Epithelial cell of proximal tubule (primary cell): ENCODE measurements around the gene PODXL. TPM values are rescaled to one million over a fixed set of nuclear protein-coding genes. Genes with fewer than 3 reads are reported as not detected.

Experiments used
- DNase-seq: peaks from one replicate; pipeline ENCODE4 v3.0.0-alpha.2; 2011; ENCODE audit warnings: low read depth
- H3K4me3 ChIP-seq: 2 replicates; pipeline ENCODE4 v1.5.1; 2011; ENCODE audit warnings: low read depth, mild to moderate bottlenecking, low read length
- total RNA-seq: library from RNA; depleted of rRNA; stranded (reverse); fragments of >200 nt; gene quantifications from 2 replicates; pipeline ENCODE4 v1.2.3, GENCODE V29; 2015
- TF ChIP-seq, protein P1 (sequence below): conservative IDR thresholded peaks from 2 replicates; pipeline ENCODE4 v1.5.1; 2012; ENCODE audit warnings: low read depth, mild to moderate bottlenecking, low read length

PODXL gene
- total RNA-seq, 1 donor from 2014 or later, result 26.3 TPM

DNA sequence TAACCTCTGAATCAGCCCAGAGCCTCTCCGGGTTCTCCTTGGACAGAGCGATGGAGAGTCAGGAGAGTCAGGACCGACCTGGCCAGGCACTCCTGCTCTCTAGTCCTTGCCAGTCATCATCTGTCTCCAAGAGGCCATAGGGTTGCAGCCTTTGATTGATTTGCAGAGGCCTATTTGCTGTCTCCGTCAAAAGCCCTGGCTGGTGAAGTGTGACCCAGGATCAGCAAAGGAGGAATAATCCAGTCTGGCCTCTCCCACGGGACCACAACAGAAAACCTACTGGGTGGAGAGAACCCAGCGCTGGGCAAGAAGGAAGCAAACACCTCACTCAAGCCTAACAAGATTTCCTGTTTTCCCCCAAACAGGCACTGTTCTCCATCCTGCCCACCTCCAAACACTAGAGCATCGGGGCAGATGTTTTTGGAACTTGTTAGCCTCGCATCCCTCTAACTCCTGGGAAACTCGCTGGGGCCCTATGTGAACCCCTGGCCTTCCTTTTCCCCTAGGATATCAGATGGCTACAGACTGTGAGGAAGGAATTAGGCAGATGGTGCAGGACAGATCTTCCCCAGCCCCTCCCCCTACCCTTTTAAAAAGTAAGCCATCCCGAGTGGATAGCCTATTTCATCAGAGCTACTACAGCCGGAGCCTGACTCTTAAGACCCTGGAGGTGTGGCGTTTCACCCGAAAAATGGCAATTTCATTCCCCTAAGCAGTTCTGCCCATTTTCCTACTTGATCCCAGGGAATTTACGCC is 54.3 kb downstream of the PODXL start:
- H3K4me3 ChIP-seq, result no peak overlapping the region
- no peak for DNase-seq
- TF ChIP-seq, protein P1, sequence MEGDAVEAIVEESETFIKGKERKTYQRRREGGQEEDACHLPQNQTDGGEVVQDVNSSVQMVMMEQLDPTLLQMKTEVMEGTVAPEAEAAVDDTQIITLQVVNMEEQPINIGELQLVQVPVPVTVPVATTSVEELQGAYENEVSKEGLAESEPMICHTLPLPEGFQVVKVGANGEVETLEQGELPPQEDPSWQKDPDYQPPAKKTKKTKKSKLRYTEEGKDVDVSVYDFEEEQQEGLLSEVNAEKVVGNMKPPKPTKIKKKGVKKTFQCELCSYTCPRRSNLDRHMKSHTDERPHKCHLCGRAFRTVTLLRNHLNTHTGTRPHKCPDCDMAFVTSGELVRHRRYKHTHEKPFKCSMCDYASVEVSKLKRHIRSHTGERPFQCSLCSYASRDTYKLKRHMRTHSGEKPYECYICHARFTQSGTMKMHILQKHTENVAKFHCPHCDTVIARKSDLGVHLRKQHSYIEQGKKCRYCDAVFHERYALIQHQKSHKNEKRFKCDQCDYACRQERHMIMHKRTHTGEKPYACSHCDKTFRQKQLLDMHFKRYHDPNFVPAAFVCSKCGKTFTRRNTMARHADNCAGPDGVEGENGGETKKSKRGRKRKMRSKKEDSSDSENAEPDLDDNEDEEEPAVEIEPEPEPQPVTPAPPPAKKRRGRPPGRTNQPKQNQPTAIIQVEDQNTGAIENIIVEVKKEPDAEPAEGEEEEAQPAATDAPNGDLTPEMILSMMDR, result no peak

DNA sequence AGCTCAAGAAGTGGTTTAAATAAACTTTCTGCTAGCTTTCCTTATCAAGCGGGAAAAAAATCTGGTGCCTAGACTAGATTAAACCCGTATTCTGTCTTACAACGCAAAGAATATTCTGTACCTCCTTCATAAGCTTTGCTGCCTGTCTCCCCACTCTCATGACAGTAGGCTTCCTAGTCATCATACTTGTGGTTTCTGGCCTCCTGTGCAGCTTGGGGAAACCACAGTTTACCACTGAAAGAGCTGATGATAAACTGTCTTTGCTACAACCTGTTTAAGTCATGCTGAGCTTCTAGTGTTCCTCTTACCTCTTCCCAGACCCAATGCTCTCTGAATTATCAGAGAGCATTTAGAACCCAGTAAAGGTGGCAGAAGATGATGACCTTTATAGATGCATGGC is 55.0 kb downstream of the PODXL start:
- TF ChIP-seq, protein P1, result no peak
- no peak for DNase-seq

DNA sequence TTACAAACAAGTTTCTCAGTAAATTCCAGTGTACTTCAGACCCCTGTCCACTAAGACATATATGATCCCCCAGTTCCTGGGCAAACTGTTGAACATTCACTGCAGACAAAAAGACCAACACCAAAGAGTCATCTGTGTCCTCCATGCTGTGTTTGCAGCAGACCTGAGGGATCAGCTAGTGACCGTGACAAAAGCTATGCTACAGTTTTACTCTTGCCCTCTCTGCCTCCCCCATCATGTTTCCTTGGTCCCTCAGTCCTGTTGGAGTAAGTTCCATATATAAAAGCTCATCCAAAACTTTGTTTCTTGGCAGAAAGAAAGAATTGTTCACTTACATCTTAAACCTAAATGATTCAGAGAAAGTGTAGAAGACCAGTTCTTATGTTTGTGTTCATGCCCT is 56.1 kb downstream of the PODXL start:
- DNase-seq, result no peak
- no peak overlapping the region for H3K4me3 ChIP-seq

More for the DNA sequence above, 55.0 kb downstream of the PODXL start:
- no peak overlapping the region for H3K4me3 ChIP-seq

GRCh38 chr7:131499801-131500200 is 56.6 kb downstream of the PODXL start:
- H3K4me3 ChIP-seq, result no peak overlapping the region
- TF ChIP-seq, protein P1, result no peak

More for the DNA sequence above, 56.1 kb downstream of the PODXL start:
- TF ChIP-seq, protein P1, result no peak

DNA sequence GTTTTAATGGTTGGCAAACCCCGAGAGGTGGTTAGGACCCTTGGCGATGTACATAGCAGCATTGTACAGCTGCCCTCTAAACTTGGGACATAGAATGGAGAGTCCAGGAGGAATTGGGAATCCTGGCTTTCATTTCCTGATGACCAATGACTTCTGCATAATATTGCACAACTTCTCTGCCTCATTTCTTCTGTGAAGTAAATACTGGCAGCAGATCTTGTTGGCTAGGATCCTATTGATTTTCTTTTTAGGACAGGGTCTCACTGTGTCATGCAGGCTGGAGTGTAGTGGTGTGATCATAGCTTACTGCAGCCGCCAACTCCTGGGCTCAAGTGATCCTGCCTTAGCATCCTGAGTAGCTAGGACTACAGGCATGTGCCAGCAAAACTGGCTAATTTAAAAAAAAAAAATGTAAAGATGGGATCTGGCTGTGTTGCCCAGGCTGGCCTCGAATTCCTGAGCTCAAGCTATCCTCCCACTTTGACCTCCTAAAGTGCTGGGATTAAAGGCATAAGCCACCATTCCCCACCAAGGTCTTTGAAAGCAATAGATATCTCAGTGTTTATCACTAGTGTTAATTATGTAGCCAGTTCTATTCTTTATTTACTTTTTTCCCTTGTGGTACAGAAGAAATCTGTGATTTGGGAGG is 58.1 kb downstream of the PODXL start:
- TF ChIP-seq, protein P1, result no peak
- no peak for DNase-seq
- H3K4me3 ChIP-seq, result no peak overlapping the region

More at GRCh38 chr7:131499801-131500200, 56.6 kb downstream of the PODXL start:
- no peak for DNase-seq

DNA sequence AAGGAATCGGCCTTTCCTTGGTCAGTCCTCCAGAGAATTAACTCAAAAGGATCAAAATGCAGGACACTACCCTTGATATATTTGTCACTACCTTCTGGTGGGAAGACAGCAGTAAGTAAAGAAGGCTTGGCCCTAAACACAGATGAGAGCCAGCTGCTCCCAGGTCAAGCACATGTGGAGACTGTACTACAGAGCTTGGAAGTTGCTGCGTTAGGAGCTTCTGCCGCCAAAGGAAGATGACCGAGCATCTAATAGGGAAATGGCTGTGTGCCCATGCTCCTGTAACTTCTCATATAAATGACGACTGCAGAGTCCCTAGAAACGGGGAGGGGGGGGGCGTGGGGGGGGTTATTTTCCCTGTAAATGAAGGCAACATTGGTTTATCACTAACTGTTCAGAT is 59.0 kb downstream of the PODXL start:
- no peak for DNase-seq
- no peak overlapping the region for H3K4me3 ChIP-seq
- TF ChIP-seq, protein P1, result no peak
